ENCODE data around the gene INTS12.
"Not testable (repeated sequence)": the region's sequence is repeated elsewhere in the genome, so short reads cannot be mapped to it uniquely, and the experiment has no call there.

DNA sequence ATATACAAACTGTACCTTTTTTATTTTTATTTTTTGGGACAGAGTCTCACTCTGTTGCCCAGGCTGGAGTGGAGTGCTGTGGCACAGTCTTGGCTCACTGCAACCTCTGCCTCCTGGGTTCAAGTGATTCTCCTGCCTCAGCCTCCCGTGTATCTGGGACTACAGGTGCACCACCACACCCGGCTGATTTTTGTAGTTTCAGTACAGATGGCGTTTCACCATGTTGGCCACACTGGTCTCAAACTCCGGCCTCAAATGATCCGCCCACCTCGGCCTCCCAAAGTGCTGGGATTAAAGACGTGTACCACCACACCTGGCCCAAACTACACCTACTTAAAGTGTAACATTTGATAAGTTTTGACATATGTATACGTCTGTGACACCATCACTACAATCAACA is 12.7 kb downstream of the INTS12 start:
- TF ChIP-seq, protein P1, sequence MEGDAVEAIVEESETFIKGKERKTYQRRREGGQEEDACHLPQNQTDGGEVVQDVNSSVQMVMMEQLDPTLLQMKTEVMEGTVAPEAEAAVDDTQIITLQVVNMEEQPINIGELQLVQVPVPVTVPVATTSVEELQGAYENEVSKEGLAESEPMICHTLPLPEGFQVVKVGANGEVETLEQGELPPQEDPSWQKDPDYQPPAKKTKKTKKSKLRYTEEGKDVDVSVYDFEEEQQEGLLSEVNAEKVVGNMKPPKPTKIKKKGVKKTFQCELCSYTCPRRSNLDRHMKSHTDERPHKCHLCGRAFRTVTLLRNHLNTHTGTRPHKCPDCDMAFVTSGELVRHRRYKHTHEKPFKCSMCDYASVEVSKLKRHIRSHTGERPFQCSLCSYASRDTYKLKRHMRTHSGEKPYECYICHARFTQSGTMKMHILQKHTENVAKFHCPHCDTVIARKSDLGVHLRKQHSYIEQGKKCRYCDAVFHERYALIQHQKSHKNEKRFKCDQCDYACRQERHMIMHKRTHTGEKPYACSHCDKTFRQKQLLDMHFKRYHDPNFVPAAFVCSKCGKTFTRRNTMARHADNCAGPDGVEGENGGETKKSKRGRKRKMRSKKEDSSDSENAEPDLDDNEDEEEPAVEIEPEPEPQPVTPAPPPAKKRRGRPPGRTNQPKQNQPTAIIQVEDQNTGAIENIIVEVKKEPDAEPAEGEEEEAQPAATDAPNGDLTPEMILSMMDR (IDR thresholded peaks at IDR 0.05) = not testable (repeated sequence)
- TF ChIP-seq POLR2A (IDR thresholded peaks at IDR 0.05) = not testable (repeated sequence)

All from adrenal gland (tissue), 5 donors.